ENCODE results near the gene MMP20. TPM values are rescaled to one million over a fixed set of nuclear protein-coding genes. Genes with fewer than 3 reads are reported as not detected.

MMP20 gene
- polyA plus RNA-seq, 1 donor: not detected

- Histone ChIP-seq H3K27me3 (ENCODE audit: control insufficient read depth, insufficient read depth, low read length) (no peaks in the 10 kb centered on the region), H3K4me3 (ENCODE audit: low read length) (no peak overlapping the region), H3K4me1 (ENCODE audit: control insufficient read depth, insufficient read depth, low read length) (peaks cover 3% of the 10 kb centered on the region), H3K27ac (ENCODE audit: low read length) (no peak overlapping the region), H3K9me3 (ENCODE audit: control insufficient read depth, low read depth, low read length) (no peaks in the 10 kb centered on the region), H3K36me3 (ENCODE audit: control insufficient read depth, insufficient read depth, low read length) (no peaks in the 10 kb centered on the region)
- WGBS (ENCODE audit: insufficient coverage, low lambda C conversion rate): 100% methylated on average over 1 of the region's 4 CpGs
- no peak for DNase-seq
Observed at GRCh38 chr11:102611291-102611690, 13.8 kb downstream of the MMP20 start.

DNA sequence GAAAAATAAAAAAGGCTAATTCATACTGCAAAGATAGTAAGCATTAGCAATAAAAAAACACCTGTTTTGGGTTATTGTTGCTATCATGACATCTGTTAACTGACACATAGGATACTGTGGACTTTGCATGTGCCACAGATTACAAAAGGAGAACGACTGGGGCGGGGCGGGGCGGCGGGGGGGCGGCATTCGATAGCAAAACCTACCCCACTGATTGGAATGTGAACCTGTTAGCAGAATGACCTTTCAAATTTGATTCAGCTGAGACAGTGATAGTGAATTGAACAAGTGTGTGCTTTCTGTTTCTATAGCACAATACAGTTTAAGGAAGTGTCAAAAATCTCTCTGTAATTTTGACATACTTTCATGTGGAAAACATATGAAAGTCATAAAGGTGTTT lies 14.9 kb downstream of the MMP20 start:
- H3K36me3 ChIP-seq (ENCODE audit: control insufficient read depth, insufficient read depth, low read length): no peaks in the 10 kb centered on the region
- no peaks in the 10 kb centered on the region for H3K27me3 ChIP-seq (ENCODE audit: control insufficient read depth, insufficient read depth, low read length)
- H3K4me1 ChIP-seq (ENCODE audit: control insufficient read depth, insufficient read depth, low read length): peaks cover 3% of the 10 kb centered on the region
- H3K27ac ChIP-seq (ENCODE audit: low read length): no peak overlapping the region
- no CpG with 5 or more reads among the region's 7 CpGs for WGBS (ENCODE audit: insufficient coverage, low lambda C conversion rate)
- peak; percentile 41 to 80 for DNase-seq
- no peak overlapping the region for H3K4me3 ChIP-seq (ENCODE audit: low read length)
- no peaks in the 10 kb centered on the region for H3K9me3 ChIP-seq (ENCODE audit: control insufficient read depth, low read depth, low read length)

GRCh38 chr11:102608699-102609098 lies 16.4 kb downstream of the MMP20 start:
- H3K27me3 ChIP-seq (ENCODE audit: control insufficient read depth, insufficient read depth, low read length): no peaks in the 10 kb centered on the region
- H3K27ac ChIP-seq (ENCODE audit: low read length): no peak overlapping the region
- H3K9me3 ChIP-seq (ENCODE audit: control insufficient read depth, low read depth, low read length): no peaks in the 10 kb centered on the region
- no peak overlapping the region for H3K4me3 ChIP-seq (ENCODE audit: low read length)
- H3K36me3 ChIP-seq (ENCODE audit: control insufficient read depth, insufficient read depth, low read length): no peaks in the 10 kb centered on the region
- 60% methylated on average over 1 of the region's 3 CpGs for WGBS (ENCODE audit: insufficient coverage, low lambda C conversion rate)
- DNase-seq: no peak
- peaks cover 3% of the 10 kb centered on the region for H3K4me1 ChIP-seq (ENCODE audit: control insufficient read depth, insufficient read depth, low read length)

DNA sequence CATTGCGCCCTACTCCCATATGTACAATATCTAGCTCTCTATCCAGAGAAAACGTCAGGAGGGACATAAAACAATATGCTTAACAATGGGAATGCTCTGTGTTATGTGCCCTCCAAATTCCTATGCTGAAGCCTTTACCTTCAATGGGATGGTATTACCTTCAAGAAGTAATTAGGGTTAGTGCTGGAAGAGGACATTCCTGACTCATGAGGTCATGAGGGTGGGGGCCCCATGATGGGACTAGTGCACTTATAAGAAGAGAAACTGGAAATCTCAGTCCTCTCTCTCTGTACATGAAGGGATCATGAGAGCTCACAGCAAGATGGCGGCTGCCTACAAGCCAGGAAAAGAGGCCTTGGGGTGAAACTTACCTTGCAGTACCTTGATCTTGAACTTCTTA lies 20.3 kb downstream of the MMP20 start:
- no peak for DNase-seq
- H3K4me3 ChIP-seq (ENCODE audit: low read length): no peak overlapping the region
- H3K4me1 ChIP-seq (ENCODE audit: control insufficient read depth, insufficient read depth, low read length): peaks cover 11% of the 10 kb centered on the region
- H3K27me3 ChIP-seq (ENCODE audit: control insufficient read depth, insufficient read depth, low read length): no peaks in the 10 kb centered on the region
- WGBS (ENCODE audit: insufficient coverage, low lambda C conversion rate): 100% methylated on average over 1 of the region's 3 CpGs
- H3K27ac ChIP-seq (ENCODE audit: low read length): no peak overlapping the region
- no peaks in the 10 kb centered on the region for H3K36me3 ChIP-seq (ENCODE audit: control insufficient read depth, insufficient read depth, low read length)
- no peaks in the 10 kb centered on the region for H3K9me3 ChIP-seq (ENCODE audit: control insufficient read depth, low read depth, low read length)

DNA sequence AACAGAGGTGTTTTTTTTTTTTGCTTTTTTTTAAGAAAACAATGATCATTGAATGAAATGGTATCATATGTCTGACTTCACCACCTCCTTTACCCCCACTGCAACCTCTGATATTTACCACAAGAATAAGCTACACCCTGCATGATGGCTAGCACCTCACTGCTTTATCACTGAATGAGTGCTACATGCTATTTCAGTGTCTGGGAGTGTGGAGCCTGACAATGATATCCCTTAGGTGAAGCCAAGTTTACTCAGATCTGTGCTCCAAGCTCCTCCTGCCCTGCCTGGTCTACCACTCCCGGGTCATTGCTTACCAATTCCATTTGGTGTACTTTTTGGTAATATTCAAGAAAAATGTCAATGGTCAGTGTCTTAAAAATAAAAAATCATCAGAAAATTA lies 21.1 kb downstream of the MMP20 start:
- Histone ChIP-seq H3K4me1 (ENCODE audit: control insufficient read depth, insufficient read depth, low read length) (peaks cover 13% of the 10 kb centered on the region), H3K27me3 (ENCODE audit: control insufficient read depth, insufficient read depth, low read length) (no peaks in the 10 kb centered on the region), H3K9me3 (ENCODE audit: control insufficient read depth, low read depth, low read length) (no peaks in the 10 kb centered on the region), H3K27ac (ENCODE audit: low read length) (no peak overlapping the region), H3K4me3 (ENCODE audit: low read length) (no peak overlapping the region), H3K36me3 (ENCODE audit: control insufficient read depth, insufficient read depth, low read length) (no peaks in the 10 kb centered on the region)
- WGBS (ENCODE audit: insufficient coverage, low lambda C conversion rate): 100% methylated on average over 1 of the region's 1 CpG
- DNase-seq: no peak

DNA sequence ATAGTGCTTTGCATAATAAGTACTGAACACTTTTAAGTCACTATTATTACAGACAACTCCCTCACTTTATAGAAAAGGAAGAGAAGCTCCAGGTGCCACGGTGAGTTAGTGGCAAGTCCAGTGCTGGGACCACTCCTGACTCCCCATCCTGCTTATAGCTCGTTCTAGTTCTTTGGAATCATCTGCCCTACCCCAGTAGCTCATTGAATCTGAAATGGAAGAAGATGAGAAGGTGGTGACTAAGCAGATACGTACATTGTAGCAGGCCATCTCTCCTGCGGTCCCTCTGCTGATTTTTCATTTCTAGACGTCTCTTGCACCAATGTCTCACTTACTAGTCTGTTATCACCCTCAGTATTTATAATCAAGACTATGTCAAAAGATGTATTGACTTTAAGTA lies 21.6 kb downstream of the MMP20 start:
- no CpG with 5 or more reads among the region's 5 CpGs for WGBS (ENCODE audit: insufficient coverage, low lambda C conversion rate)
- Histone ChIP-seq H3K9me3 (ENCODE audit: control insufficient read depth, low read depth, low read length) (no peaks in the 10 kb centered on the region), H3K27me3 (ENCODE audit: control insufficient read depth, insufficient read depth, low read length) (no peaks in the 10 kb centered on the region), H3K36me3 (ENCODE audit: control insufficient read depth, insufficient read depth, low read length) (no peaks in the 10 kb centered on the region), H3K4me3 (ENCODE audit: low read length) (no peak overlapping the region), H3K27ac (ENCODE audit: low read length) (no peak overlapping the region), H3K4me1 (ENCODE audit: control insufficient read depth, insufficient read depth, low read length) (peaks cover 16% of the 10 kb centered on the region)
- DNase-seq: no peak

DNA sequence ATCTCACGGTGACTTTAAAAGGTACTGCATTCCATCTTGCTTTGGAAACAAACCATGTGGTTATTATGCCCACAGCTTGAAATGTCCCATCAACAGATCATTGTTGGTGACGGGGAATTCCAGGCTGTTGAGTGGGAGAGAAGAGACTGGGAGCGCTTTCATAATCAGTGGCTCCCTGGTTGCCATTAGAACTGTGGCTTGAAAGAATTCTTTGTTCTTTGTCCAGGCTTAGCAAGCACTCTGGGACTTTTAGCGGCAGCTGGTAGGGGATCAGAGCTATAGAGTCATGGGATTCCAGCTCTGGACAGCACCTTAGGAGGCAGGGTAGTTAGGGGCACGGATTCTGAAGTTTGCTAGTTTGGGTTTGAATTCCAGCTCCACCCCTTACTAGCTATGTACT lies 22.0 kb downstream of the MMP20 start:
- H3K36me3 ChIP-seq (ENCODE audit: control insufficient read depth, insufficient read depth, low read length): no peaks in the 10 kb centered on the region
- peak in 1 of 2 donors; percentile 39 for DNase-seq

DNA sequence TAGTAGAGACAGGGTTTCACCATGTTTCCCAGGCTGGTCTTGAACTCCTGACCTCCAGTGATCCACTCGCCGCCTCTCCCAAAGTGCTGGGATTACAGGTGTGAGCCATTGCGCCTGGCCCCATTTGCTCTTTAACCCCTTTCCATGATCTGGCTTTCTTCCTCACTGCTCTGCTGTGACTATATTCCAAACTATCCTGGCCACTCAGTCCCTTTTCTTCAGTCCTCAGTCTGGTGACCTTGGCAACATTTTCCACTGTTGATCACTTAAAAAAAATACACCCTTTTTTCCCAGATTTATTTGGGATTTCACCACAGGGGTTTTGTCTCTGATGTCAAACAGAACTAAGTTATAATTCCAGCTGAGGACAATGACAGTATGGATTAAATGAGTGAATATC lies 24.5 kb downstream of the MMP20 start:
- no peaks in the 10 kb centered on the region for H3K36me3 ChIP-seq (ENCODE audit: control insufficient read depth, insufficient read depth, low read length)
- no peak overlapping the region for H3K27ac ChIP-seq (ENCODE audit: low read length)

More for the DNA sequence above, 22.0 kb downstream of the MMP20 start:
- Histone ChIP-seq H3K27me3 (ENCODE audit: control insufficient read depth, insufficient read depth, low read length) (no peaks in the 10 kb centered on the region), H3K9me3 (ENCODE audit: control insufficient read depth, low read depth, low read length) (no peaks in the 10 kb centered on the region), H3K4me1 (ENCODE audit: control insufficient read depth, insufficient read depth, low read length) (peaks cover 16% of the 10 kb centered on the region), H3K4me3 (ENCODE audit: low read length) (no peak overlapping the region), H3K27ac (ENCODE audit: low read length) (no peak overlapping the region)
- no CpG with 5 or more reads among the region's 5 CpGs for WGBS (ENCODE audit: insufficient coverage, low lambda C conversion rate)

DNA sequence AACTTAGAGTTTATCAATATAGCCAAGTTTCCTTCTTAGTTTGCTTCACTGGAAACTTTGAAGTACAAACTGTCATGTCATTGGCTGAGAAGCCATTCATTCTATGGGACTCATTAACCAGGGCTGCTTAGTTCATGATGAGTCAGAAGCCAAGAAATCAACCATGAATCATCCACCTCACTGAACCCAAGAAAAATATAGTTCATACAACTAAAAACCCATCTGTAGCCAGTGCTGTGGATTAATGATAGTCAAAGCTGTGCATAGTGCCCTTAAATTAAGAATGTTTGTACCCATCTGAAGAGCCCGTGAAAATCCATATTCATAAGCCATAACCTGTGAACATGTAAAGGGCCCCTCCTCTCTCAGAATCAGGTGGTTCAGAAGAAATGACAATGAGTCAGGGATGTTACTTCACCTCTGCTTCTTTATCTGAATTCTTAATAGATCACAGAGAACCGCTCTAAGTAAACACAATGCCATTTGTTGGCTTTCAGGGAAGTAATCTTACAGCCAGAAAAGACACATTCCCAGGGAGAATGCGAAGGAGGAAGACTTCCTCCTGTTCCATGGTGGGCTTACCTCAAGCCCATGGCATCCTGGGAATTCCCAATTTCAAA lies 25.4 kb downstream of the MMP20 start:
- Histone ChIP-seq H3K4me1 (ENCODE audit: control insufficient read depth, insufficient read depth, low read length) (peaks cover 28% of the 10 kb centered on the region), H3K4me3 (ENCODE audit: low read length) (no peak overlapping the region), H3K27ac (ENCODE audit: low read length) (peak overlapping the region; percentile 87), H3K36me3 (ENCODE audit: control insufficient read depth, insufficient read depth, low read length) (no peaks in the 10 kb centered on the region), H3K27me3 (ENCODE audit: control insufficient read depth, insufficient read depth, low read length) (no peaks in the 10 kb centered on the region), H3K9me3 (ENCODE audit: control insufficient read depth, low read depth, low read length) (no peaks in the 10 kb centered on the region)
- WGBS (ENCODE audit: insufficient coverage, low lambda C conversion rate): no CpG with 5 or more reads among the region's 3 CpGs
- DNase-seq: peak; percentile 82 to 93

More for the DNA sequence above, 24.5 kb downstream of the MMP20 start:
- no peak for DNase-seq
- 75% methylated on average over 2 of the region's 3 CpGs for WGBS (ENCODE audit: insufficient coverage, low lambda C conversion rate)
- H3K27me3 ChIP-seq (ENCODE audit: control insufficient read depth, insufficient read depth, low read length): no peaks in the 10 kb centered on the region
- no peak overlapping the region for H3K4me3 ChIP-seq (ENCODE audit: low read length)
- H3K4me1 ChIP-seq (ENCODE audit: control insufficient read depth, insufficient read depth, low read length): peaks cover 26% of the 10 kb centered on the region
- no peaks in the 10 kb centered on the region for H3K9me3 ChIP-seq (ENCODE audit: control insufficient read depth, low read depth, low read length)

- 80% methylated on average over 1 of the region's 1 CpG for WGBS (ENCODE audit: insufficient coverage, low lambda C conversion rate)
- Histone ChIP-seq H3K27me3 (ENCODE audit: control insufficient read depth, insufficient read depth, low read length) (no peaks in the 10 kb centered on the region), H3K4me1 (ENCODE audit: control insufficient read depth, insufficient read depth, low read length) (peaks cover 28% of the 10 kb centered on the region), H3K27ac (ENCODE audit: low read length) (peak overlapping the region; percentile 8), H3K36me3 (ENCODE audit: control insufficient read depth, insufficient read depth, low read length) (no peaks in the 10 kb centered on the region), H3K9me3 (ENCODE audit: control insufficient read depth, low read depth, low read length) (no peaks in the 10 kb centered on the region), H3K4me3 (ENCODE audit: low read length) (no peak overlapping the region)
- DNase-seq: no peak
Observed at GRCh38 chr11:102598272-102598671, 26.9 kb downstream of the MMP20 start.

GRCh38 chr11:102596578-102596977 lies 28.6 kb downstream of the MMP20 start:
- Histone ChIP-seq H3K27ac (ENCODE audit: low read length) (peak overlapping the region; percentile 65), H3K9me3 (ENCODE audit: control insufficient read depth, low read depth, low read length) (no peaks in the 10 kb centered on the region), H3K36me3 (ENCODE audit: control insufficient read depth, insufficient read depth, low read length) (no peaks in the 10 kb centered on the region), H3K27me3 (ENCODE audit: control insufficient read depth, insufficient read depth, low read length) (no peaks in the 10 kb centered on the region), H3K4me1 (ENCODE audit: control insufficient read depth, insufficient read depth, low read length) (peaks cover 28% of the 10 kb centered on the region), H3K4me3 (ENCODE audit: low read length) (no peak overlapping the region)
- 100% methylated on average over 1 of the region's 6 CpGs for WGBS (ENCODE audit: insufficient coverage, low lambda C conversion rate)
- peak; percentile 57 to 77 for DNase-seq
